ENCODE measurements around the gene TMEM207. TPM values are rescaled to one million over a fixed set of nuclear protein-coding genes. Genes with fewer than 3 reads are reported as not detected.

Gene TMEM207
- total RNA-seq, 1 donor from 2014 or later, result not detected

GRCh38 chr3:190426806-190427507 lies 22.7 kb downstream of the TMEM207 start:
- ATAC-seq, result peak in 1 of 2 donors; percentile 34
- no peaks in the 10 kb centered on the region for H3K27me3 ChIP-seq (ENCODE audit: low read depth)
- no peaks in the 10 kb centered on the region for H3K9me3 ChIP-seq
- DNase-seq, result no peak
- no peak overlapping the region for H3K27ac ChIP-seq
- H3K36me3 ChIP-seq, result no peaks in the 10 kb centered on the region
- intact Hi-C loops (cut with DNase I), result no loop called here
- no peak for TF ChIP-seq CTCF (IDR thresholded peaks at IDR 0.05)
- H3K4me1 ChIP-seq, result no peaks in the 10 kb centered on the region
- no peak overlapping the region for H3K4me3 ChIP-seq

GRCh38 chr3:190425833-190426232 lies 23.9 kb downstream of the TMEM207 start:
- DNase-seq, result no peak

DNA sequence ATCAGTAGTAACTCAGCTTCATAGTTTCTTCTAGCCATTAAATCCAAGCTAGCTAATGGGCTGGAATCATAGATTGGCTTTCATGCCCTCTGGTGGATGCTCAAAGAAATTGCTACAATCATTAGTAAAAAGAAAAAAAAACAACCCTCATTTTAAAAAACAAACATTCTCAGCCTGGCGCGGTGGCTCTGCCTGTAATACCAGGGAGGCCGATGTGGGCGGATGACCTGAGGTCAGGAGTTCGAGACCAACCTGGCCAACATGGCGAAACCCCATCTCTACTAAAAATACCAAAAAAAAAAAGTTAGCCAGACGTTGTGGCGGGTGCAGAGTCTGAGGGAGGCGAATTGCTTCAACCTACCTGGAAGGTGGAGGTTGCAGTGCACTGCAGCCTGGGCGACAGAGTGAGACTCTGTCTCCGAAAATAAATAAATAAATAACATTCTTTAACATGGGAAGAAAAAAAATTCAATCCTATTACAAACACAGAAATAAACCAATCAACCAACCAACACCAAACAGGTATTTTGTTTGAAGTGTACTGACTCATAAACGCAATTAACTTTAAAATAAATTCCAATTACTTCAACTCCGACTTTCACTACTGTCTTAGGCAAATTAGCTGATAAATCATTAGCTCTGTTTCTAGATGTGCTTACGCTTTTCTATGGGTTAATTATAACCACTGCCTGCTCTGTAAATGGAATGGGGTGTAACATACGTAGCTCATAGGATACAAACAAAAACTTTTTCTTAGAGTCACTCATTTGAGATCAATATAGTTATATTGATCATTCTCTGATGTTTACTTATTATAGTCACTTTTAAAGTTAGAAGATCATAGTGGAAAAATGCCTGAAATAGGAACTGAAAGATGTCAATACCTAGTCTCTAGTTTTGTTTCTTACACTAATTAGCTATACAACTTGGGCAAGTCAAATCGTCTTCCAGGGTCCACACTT lies 24.9 kb downstream of the TMEM207 start:
- TF ChIP-seq CTCF (IDR thresholded peaks at IDR 0.05), result peak; percentile 61
- Histone ChIP-seq H3K4me3 (no peak overlapping the region), H3K27ac (no peak overlapping the region), H3K9me3 (no peaks in the 10 kb centered on the region), H3K27me3 (ENCODE audit: low read depth) (no peaks in the 10 kb centered on the region), H3K4me1 (no peaks in the 10 kb centered on the region), H3K36me3 (no peaks in the 10 kb centered on the region)
- intact Hi-C loops (cut with DNase I), result no loop called here
- DNase-seq, result peak; percentile 71
- ATAC-seq, result peak; percentile 83 to 84

More at GRCh38 chr3:190425833-190426232, 23.9 kb downstream of the TMEM207 start:
- H3K27me3 ChIP-seq (ENCODE audit: low read depth), result no peaks in the 10 kb centered on the region
- no peak for TF ChIP-seq CTCF (IDR thresholded peaks at IDR 0.05)
- no peaks in the 10 kb centered on the region for H3K36me3 ChIP-seq
- H3K9me3 ChIP-seq, result no peaks in the 10 kb centered on the region
- intact Hi-C loops (cut with DNase I), result no loop called here
- H3K4me1 ChIP-seq, result no peaks in the 10 kb centered on the region
- H3K27ac ChIP-seq, result no peak overlapping the region
- no peak for ATAC-seq
- H3K4me3 ChIP-seq, result no peak overlapping the region

DNA sequence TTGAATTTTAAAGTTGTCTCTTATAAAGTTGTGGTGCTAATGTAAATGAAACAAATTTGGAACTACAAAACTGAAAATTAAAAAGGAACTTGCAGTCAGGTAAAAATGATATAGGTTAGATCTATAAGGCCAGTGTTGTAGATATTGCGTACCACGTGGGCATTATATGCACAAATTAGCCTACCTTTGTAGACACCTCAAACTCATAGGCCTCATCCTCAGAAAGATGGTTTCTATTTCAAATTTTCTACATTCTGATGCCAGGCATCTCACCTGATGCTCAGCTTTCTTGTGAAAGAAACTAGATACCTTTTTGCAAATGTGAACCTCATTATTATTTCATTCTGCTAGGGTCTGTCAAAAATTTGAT lies 25.6 kb downstream of the TMEM207 start:
- H3K27me3 ChIP-seq (ENCODE audit: low read depth), result no peaks in the 10 kb centered on the region
- no peaks in the 10 kb centered on the region for H3K9me3 ChIP-seq
- intact Hi-C loops (cut with DNase I), result no loop called here
- H3K4me3 ChIP-seq, result no peak overlapping the region
- H3K4me1 ChIP-seq, result no peaks in the 10 kb centered on the region
- peak in 1 of 2 donors; percentile 14 for ATAC-seq
- TF ChIP-seq CTCF (IDR thresholded peaks at IDR 0.05), result no peak
- no peaks in the 10 kb centered on the region for H3K36me3 ChIP-seq
- no peak for DNase-seq
- H3K27ac ChIP-seq, result no peak overlapping the region

DNA sequence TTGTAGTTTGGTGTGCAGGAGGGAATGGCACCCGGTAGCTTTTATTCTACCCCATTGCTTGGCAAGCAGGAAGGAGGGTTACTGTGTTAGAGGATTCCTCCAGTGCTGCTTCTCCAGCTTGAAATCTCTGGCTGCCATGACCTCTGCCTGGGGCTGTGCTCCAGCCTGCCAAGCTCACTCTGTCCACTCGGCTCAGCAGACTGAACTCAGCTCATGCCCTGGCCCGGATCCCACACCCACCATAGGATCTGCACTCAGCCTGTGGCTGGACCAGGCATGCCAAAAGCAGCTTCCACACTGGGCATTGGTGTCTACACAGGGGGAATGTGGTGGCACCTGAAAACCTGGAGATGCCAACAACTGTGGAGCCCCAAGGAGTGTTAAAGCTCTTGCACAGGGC lies 35.4 kb downstream of the TMEM207 start:
- H3K27me3 ChIP-seq (ENCODE audit: low read depth), result no peaks in the 10 kb centered on the region
- intact Hi-C loops (cut with DNase I), result no loop called here
- H3K36me3 ChIP-seq, result no peaks in the 10 kb centered on the region
- no peaks in the 10 kb centered on the region for H3K4me1 ChIP-seq
- TF ChIP-seq CTCF (IDR thresholded peaks at IDR 0.05), result no peak
- no peak overlapping the region for H3K4me3 ChIP-seq
- no peak for DNase-seq
- H3K27ac ChIP-seq, result no peak overlapping the region
- no peak for ATAC-seq
- H3K9me3 ChIP-seq, result no peaks in the 10 kb centered on the region

All from lower lobe of right lung (tissue), 2 donors.